UCSD-AML1 (cell line): ENCODE measurements around the gene PLXNA1.

Experiments
- DNase-seq: peaks from one replicate; lab custom pipeline; 2025; ENCODE audit not compliant: unreplicated experiment; lab: John Stamatoyannopoulos, UW

Gene PLXNA1

DNA sequence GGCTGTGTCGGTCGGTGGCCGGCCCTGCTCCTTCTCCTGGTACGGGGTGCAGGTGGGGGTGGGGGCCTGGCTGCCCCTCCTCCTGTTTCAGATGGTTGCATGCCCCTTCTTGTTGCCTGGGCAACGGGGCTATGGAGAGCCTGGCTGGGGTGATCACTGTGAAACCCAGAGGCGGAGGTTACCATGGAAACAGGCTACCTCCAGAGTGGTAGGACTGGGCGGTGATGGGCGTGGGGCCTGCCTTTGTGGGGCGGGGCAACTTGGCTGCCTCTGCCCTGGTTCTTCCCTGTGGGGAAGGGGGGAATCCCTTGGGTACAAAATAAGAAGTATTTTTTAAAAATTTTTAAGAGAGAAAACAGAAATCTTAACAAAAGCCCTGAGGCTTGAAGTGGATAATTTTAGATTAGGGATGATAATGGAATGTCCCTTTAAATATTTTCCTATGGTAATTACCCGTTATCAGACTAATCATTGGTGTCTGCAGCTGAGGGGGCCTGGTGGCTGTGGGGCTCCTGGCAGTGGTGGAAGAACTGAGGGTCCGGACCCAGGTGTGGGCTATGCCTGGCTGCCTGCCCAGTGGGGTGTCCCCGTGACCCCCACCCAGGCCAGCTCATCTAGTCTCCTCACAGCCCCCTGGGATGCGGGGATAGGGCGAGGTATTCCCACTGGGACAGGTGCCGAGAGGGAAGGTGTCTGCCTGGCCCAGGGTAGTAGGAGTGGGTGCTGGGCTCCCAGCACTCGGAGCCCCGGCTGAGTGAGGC, 32.5 kb downstream of the PLXNA1 start:
- DNase-seq: no peak

DNA sequence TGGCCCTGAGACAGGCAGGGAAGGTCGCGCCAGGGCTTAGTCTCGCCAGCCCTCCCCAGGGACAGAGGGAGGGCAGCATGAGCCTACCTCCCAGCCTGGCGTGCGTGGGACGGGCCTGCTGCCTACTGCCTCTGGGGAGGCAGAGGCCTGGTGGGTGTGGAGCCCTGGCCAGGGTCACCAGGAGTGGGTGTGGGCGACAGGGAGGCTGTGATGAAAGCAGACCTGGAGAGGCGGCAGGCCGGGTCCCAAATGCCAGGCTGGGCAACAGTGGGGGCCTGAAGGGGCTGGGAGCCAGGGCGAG, 33.1 kb downstream of the PLXNA1 start:
- no peak for DNase-seq

DNA sequence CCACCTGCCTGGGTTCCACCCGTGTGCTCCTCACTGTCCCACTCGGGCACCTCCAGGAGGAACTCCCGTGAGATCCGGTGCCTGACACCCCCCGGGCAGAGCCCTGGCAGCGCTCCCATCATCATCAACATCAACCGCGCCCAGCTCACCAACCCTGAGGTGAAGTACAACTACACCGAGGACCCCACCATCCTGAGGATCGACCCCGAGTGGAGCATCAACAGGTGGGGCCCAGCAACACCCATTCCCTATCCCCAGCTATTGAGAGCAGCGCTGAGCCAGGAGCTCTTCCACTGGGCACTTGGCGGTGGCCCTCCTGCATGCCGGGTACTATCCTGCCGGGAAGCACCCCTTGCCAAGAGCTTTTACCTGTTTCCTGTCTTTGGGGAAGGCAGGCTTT, 33.5 kb downstream of the PLXNA1 start:
- DNase-seq: no peak

DNA sequence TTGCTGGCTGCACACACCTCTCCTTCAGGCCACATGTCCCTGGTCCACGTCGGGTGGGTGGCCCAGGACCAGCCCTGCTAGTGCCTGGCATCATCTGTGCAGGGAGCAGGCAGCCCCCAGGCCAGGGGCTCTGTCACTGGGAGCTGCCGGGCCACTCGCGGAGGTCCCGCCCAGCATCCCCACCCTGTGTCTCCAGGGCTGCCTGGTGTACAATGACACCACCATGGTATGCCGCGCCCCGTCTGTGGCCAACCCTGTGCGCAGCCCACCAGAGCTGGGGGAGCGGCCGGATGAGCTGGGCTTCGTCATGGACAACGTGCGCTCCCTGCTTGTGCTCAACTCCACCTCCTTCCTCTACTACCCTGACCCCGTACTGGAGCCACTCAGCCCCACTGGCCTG, 34.3 kb downstream of the PLXNA1 start:
- DNase-seq: no peak

DNA sequence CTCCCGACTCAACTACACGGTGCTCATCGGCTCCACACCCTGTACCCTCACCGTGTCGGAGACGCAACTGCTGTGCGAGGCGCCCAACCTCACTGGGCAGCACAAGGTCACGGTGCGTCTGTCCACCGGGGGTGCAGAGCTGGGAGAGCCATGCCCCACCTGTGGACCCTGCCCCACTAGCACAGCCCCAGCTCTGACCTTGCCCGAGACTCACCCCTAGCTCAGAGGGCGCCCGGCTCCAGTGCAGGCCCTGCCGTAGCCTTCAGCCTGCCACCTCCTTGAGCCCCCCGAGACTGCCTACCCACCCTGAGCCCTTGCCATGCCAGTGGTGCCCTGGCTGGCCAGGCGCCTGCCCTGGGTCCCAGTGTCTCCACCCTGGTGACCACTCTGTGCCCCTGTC, 34.9 kb downstream of the PLXNA1 start:
- no peak for DNase-seq

- no peak for DNase-seq
These were observed 35.5 kb downstream of the PLXNA1 start for GRCh38 chr3:127018306-127018828.

DNA sequence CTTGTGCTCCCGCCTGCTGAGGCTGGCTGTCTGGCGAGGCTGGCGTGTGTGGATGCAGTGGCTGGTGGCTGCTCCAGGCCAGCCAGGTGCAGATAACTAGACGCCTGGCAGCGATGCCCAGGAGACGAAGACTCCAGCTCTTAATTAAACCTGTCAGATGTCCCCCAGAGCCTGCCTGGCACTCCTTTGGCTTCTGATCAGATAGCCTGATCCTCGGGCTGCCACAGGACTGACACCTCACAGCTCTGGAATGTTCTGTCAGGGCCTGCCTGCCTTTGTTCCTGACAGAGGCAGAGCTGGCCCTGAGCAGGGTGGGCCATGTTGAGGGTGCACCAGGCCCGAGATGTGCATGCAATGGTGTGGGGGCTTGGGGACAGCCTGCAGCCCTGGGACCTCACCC, 36.5 kb downstream of the PLXNA1 start:
- no peak for DNase-seq

DNA sequence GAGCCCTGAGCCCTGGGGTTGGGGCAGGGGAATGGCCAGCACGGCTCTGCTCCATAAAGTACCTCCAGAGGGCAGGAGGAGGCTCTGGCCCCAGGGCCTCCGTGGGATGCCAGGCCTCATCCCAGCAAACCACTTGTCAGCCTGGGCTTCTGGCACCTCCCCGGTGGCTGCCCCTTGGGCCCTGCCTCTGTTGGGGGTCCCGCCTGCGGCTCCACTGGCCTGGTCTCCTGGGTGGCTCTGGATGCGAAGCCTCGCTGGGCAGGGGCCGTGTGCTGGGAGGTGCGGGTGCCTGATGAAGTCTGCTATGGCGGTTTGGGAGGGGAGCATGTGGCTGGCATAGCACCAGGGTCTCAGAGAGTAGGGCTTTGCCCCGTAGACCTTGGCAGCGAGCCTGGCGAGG, 37.6 kb downstream of the PLXNA1 start:
- no peak for DNase-seq

DNA sequence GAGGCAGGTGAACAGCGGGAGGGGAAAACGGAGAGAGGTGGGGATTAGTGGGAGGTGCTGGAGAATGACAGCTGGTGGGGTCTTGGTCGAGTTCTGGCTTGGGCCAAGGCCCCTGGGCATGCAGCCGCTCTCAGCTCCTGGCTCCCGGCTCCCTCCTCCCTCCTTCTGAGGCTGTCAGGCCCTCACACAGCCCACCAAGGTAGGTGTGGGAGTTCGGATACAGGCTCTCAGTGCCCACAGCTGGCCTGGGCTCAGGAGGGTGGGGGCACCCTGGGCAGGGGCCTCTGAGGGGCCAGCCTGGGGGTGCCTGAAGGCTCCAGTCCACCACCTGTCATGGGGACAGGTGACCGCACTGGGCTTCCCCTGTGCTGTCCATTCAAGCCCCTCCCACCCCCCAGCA, 39.9 kb downstream of the PLXNA1 start:
- DNase-seq: no peak

DNA sequence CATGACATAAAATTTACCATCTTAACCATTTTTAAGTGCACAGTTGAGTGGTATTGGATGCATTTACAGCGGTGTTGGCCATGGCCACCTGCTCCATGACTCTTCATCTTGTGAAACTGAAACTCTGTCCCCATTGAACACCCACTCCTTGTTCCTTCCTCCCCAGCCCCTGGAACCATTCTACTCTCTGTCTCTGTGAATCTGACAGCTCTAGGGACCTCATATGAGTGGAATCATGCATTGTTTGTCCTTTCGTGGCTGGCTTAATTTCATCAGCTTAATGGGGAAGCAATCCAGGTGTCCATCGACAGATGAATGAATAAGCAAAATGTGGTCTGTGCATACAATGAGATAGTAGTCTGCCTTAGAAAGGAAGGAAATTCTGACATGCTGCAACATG, 42.5 kb downstream of the PLXNA1 start:
- DNase-seq: no peak

DNA sequence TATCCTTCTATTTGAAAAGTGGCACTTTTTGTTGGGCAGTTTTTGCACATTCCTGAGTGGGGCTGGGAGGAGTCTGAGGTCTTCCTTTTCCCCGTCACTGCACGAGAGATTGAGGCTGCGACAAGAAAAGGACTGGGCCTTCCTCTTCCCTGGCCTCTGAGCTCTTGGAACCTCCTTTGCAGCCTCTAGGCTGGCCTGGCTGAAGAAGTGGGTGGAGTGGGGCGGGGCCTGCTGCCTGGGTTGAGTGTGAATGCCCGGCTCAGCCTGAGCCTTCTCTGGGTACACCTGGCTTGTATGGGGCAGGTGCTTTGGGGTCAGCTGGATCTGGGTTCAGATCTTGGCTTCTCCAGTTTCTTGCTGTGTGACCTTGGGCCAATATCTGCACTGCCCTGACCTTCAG, 43.1 kb downstream of the PLXNA1 start:
- no peak for DNase-seq

DNA sequence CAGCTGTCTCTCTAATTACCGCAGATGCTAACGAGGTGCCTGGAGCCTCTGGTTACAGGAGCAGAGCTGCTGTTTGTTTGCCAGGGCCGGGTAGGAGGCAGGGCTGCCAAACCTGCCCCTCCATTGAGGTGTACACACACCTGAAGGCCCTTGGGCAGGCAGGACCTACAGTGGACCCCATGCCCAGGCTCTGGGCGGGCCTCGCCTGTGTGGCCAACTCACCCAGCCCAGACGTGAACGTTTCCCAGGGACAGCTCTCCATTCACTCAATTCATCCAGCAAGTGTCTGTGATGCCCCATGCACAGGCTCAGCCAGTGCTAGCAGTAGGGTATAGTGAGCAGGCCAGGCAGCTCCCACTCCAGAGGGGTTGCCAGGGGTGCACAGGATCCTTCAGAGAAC, 43.7 kb downstream of the PLXNA1 start:
- no peak for DNase-seq

- DNase-seq: no peak
These were observed 44.3 kb downstream of the PLXNA1 start for GRCh38 chr3:127027061-127027735.

DNA sequence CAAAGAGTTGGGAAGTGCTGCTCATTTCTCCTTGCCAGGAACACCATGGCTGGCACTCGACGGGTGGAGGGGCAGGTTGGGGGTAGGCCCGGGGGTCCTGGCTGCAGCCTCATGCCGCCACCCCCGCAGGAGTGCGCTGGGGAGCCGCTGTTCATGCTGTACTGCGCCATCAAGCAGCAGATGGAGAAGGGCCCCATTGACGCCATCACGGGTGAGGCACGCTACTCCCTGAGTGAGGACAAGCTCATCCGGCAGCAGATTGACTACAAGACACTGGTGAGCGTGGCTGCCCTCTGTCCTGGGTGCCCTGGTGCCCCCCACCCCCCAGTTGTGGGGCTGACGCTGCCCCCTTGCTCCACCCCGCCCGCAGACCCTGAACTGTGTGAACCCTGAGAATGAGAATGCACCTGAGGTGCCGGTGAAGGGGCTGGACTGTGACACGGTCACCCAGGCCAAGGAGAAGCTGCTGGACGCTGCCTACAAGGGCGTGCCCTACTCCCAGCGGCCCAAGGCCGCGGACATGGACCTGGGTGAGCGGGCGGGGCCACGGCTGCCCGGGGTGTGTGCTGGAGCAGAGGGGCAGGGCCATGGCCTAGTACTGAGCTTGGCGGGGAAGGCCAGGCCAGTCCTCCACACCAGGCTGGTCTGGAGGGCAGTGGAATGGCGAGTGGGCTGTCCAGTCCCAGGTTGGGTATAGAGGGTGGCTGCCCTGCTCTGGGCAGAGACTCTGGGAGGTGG, 45.1 kb downstream of the PLXNA1 start:
- no peak for DNase-seq

DNA sequence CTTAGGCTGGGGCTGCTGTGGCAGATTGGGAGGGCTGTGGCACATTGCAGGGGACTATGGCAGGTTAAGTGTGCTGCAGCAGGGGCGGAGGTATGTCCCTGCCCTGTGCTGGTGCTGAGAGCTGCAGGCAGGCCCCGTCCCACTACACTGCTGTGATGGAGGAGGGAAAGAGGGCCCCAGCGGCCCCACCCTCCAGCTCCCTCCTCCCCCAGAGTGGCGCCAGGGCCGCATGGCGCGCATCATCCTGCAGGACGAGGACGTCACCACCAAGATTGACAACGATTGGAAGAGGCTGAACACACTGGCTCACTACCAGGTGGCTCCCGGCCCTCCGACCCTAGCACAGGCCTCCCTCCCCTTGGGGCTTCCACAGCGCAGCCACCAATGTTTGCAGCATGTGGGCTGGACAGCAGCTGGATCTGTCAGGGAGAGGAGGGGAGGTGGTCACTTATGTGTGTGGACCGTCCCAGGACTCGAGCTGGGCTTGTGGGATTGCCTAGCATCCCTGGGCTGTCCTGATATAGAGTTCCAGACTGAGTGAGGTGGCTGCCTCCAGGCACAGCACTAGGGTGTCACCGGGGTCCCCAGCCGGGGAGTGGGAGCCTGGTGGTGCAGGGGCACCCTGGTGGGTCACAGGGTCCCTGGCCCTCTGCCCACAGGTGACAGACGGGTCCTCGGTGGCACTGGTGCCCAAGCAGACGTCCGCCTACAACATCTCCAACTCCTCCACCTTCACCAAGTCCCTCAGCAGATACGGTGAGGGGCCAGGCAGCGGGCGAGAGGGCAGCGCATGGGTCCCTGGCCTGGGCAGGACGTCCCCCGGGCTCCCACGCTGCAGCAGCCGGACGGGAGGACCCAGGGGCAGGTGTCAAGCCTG, 46.1 kb downstream of the PLXNA1 start:
- no peak for DNase-seq

- DNase-seq: no peak
These were observed 47.0 kb downstream of the PLXNA1 start for GRCh38 chr3:127029658-127030507.

DNA sequence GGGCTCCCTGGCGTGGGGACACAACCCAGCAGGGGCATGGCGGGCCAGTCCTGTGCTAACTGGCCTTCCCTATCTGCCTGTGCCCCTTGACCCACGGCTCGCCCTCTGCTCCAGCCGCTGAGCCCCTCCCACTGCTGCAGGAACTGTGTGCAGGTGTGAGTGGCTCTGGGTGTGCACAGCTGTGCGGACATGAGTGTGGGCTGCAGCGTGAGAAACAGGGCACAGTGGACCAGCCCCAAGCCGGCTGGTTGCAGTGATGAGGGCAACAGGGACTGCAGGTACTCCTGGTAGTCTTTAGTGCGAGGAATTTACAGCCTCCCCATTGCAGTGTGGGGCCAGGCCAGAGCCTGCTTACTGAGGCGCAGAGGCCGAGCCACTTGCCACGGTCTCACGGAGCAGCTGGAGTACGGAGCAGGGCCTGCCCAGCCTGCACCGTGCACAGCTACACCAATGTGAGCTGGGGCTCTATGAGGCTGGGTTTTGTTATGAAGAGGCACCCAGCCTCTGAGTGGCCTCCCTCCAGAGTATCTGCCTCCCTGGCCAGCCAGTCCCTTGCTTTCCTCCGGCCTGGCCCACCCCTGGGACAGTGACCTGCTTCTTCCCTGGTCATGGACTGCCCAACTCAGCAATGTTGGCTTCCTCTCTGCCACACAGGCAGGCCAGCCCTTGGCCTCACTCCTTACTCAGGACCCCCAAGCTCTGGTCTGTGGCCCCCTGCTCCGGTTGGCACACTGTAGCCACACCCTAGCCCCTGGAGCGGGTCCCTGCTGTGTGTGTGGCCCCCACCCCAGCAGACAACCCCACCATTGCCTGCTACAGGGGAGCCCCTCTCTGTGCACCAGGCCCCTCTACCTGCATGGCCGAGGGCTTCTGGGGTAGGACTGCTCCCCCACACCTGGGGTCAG, 47.8 kb downstream of the PLXNA1 start:
- no peak for DNase-seq

DNA sequence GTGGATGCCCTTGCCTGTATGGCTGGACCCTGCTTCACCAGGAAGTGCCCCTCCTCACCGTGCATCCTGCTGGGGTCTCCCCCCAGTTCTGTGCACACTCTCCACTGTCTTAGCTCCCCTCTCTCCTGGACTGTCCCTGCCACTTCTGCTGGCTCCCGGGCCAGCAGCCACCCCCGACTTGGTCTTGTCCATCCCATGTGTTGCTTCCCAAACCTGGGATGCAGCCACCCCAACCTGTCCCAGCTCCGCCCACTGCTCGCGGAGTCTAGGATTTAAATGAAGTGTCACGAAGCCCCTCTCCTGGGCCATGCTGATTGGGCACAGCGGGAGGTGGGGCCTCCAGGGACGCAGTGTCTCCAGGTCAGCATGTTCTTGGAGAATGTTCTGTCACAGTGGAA, 48.5 kb downstream of the PLXNA1 start:
- no peak for DNase-seq

DNA sequence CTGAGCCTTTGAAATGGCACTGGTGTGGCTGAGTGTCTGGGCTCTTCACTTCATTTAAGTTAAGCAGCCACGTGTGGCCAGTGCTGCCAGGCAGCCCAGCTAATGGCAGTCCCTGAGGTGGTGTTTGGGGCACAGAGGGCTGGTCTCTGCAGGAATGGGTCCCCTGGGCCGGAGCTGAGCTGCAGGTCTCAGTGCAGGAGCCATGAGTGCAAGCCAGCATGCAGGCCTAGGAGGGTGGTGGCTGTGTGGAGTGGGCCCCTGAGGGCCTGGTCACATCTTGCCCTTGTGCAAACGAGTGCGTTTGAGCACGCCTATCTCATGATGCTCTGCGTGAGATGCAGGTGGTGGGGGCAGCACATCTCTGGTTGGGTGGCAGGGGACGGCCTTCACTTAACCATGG, 48.9 kb downstream of the PLXNA1 start:
- DNase-seq: no peak
